ENCODE results near the gene COTL1.

COTL1 gene

DNA sequence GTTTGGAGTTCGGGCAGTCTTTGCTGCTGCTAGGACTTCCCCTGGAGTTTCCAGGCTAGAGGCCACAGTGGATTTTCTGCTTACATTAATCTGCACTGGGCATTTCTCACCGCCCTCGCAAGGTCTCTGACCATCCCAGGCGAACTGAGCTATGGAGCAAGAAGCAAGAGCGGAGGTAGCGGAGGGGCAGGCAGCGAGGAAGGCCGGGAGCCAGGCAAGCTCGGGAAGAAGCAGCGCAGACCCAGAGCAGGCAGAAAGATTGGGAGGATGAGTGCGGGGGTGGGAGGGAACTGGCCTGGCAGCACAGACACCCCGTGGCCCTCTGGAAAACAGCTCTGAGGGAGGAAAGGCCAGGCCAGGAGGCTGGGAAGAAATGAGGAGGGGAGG lies 3.8 kb downstream of the COTL1 start:
- DNase-seq (ENCODE audit: low read depth in 2 of 2): no peak

GRCh38 chr16:84613408-84614072 lies 4.3 kb downstream of the COTL1 start:
- DNase-seq (ENCODE audit: low read depth in 2 of 2): no peak

DNA sequence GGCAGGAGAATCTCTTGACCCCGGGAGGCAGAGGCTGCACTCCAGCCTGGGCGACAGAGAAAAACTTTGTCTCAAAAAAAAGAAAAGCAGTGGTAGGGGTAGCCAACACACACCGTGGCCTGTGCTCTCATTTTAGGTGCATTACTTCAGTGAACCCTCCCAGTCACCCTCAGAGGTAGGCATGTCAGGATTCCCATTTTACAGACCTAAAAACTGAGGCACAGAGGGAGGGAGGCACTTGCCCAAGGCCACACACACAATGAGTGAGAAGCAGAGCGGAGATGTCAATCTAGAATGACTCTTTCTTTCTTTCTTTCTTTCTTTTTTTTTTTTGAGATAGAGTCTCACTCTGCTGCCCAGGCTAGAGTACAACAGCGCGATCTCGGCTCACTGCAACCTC lies 5.2 kb downstream of the COTL1 start:
- no peak for DNase-seq (ENCODE audit: low read depth in 2 of 2)

DNA sequence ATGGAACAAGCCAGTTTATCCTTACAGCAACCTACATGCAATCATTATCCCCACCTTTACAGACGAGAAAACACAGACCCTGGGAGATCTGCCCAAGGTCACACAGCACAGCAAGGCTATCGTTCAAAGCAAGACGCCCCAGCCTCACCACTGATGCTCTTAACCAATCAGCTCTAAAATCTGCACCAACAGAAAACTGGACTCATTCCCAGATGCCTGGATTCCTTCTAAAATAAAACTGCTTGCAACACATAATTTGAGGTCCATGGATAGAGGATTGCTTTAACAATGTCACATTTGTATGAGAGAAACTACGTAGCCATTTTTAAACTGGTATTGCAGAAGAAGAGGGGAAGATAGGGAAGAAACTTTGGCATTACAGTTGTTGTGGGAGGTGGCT lies 6.8 kb downstream of the COTL1 start:
- DNase-seq (ENCODE audit: low read depth in 2 of 2): no peak

GRCh38 chr16:84610376-84610775 lies 7.5 kb downstream of the COTL1 start:
- no peak for DNase-seq (ENCODE audit: low read depth in 2 of 2)

GRCh38 chr16:84609563-84610177 lies 8.2 kb downstream of the COTL1 start:
- DNase-seq (ENCODE audit: low read depth in 2 of 2): no peak

GRCh38 chr16:84608282-84608681 lies 9.6 kb downstream of the COTL1 start:
- DNase-seq (ENCODE audit: low read depth in 2 of 2): no peak

- no peak for DNase-seq (ENCODE audit: low read depth in 2 of 2)
Observed at GRCh38 chr16:84607694-84608093, 10.2 kb downstream of the COTL1 start.

DNA sequence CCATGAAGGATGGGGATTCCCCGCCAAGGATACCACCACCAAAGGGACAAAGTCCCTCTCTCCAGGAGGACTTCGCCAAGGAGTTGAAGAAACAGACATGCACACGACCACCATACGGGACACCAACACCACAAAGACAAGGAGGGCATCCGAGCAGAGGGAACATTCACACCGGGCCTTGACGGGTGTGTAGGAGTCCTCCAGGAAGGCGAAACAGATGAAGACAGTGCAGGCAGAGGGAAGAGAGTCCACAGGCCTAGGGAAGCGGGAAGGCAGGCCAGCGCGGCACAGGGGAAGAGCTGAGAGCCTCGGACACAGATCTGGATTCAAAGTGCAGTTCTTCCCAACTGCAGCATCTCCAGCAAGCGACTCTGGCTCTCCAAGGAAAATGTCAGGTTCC lies 10.8 kb downstream of the COTL1 start:
- DNase-seq (ENCODE audit: low read depth in 2 of 2): no peak

DNA sequence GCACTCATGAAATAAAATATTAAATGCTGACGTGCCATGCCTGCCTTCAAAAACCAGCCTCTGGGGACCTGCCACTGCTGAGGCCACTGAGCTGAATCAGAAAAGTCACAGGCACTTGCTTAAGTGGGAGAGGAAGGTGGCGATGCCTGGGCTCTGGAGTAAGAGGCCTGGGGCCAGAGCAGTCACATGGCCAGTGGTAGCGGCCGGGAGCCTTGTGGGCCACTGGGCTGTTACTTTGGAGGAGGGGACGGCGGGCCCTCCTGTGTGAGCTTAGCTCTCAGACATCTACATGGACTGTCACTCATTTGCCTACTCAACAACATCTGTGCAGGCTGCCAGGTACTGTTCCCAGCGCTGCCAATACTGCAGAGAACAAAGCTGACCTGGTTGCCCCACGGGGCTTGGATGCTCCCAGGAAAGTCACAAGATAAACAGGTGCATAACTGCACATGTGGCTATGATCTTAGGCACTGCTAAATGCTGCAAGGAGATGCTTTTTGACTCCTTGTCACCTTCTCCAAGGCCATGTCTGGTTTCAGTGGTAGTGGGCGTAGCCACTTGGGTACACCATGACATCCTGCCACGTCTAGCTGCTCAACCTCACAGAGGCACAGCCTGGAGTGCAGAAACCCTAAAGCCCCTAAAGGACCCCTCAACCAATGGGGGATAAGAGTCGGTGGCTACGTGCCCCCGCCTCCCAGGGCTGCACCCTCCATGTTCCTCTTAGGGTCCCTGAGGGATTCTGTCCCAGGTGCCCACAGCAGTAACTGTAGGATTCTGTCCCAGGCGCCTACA lies 11.6 kb downstream of the COTL1 start:
- DNase-seq (ENCODE audit: low read depth in 2 of 2): no peak

DNA sequence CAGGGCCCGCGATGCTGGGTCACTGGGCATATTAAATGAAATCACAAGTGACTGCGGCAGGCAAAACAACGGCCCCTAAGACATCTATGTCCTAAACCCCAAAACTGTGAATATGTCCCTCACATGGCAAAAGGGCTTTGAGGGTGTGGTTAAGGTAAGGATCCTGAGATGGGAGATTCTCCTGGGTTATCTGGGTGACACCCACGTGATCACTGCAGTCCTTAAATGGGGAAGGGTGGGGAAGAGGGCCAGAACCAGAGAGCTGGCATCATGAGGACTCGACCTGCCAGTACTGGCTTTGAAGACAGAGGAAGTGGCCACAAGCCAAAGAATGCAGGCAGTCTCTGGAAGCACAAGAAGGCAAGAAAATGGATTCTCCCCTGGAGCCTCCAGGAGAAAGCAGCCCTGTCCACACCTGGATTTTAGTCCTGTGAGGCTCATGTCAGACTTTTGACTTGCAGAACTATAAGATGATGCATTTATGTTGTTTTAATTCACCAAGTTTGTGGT lies 12.5 kb downstream of the COTL1 start:
- DNase-seq (ENCODE audit: low read depth in 2 of 2): no peak

- DNase-seq (ENCODE audit: low read depth in 2 of 2): no peak
Observed at GRCh38 chr16:84604477-84605013, 13.3 kb downstream of the COTL1 start.

GRCh38 chr16:84603940-84604339 lies 13.9 kb downstream of the COTL1 start:
- no peak for DNase-seq (ENCODE audit: low read depth in 2 of 2)

GRCh38 chr16:84603140-84603816 lies 14.6 kb downstream of the COTL1 start:
- no peak for DNase-seq (ENCODE audit: low read depth in 2 of 2)

DNA sequence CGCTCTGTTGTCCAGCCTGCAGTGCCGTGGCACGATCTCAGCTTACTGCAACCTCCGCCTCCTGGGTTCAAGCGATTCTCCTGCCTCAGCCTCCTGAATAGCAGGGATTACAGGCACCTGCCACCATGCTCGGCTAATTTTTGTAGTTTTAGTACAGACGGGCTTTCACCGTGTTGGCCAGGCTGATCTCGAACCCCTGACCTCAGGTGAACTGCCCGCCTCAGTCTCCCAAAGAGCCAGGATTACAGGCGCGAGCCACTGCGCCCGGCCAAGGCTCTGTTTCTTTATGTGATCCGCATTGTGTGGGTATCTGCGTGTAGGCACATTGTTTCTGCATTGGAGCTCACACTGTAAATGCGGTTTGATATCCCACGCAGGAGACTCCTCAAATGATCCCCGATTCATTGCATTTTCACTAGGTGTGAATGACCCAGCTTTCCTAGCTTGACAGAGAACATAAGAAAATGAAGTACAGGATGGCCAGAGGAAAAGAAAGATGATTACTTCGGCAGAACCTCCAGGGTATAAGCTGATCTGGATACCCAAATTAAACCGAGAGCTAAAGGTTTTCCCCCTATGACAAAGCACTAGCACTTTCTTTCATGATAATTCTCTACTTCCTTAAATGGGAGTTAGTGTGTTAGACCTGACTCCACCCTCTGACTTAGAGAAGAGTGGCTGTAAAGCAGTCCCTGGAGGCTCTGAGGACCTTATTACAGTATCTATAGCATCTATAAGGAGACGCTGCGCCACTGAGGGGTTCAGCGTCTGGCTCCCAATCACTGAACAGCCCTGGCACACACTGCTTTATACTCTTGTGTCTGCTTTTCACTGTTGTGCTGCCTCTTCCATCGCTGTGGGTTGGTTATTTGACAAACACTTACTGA lies 17.3 kb downstream of the COTL1 start:
- no peak for DNase-seq (ENCODE audit: low read depth in 2 of 2)

- no peak for DNase-seq (ENCODE audit: low read depth in 2 of 2)
Observed at GRCh38 chr16:84599521-84600202, 18.2 kb downstream of the COTL1 start.

DNA sequence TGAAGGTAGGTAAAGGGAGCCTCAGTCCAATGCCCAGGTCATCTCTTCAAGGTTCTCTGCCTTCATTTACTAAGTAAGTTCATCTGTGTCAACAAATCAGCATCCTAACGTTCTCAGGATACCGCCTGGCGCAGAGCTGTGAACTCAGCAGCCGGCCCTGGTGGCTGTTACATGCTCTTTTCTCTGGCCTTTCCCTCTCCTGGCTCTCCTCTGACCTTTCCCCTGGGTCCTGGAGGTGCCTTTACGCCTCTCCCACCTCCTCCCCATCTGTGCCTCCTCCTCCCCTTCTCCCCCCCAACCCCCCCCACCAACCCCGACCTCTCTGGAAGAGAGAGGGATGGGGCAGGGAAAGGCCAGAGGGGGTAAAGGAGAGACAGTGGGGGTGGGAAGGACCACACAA lies 19.5 kb downstream of the COTL1 start:
- DNase-seq (ENCODE audit: low read depth in 2 of 2): no peak

GRCh38 chr16:84597931-84598351 lies 19.9 kb downstream of the COTL1 start:
- no peak for DNase-seq (ENCODE audit: low read depth in 2 of 2)

DNA sequence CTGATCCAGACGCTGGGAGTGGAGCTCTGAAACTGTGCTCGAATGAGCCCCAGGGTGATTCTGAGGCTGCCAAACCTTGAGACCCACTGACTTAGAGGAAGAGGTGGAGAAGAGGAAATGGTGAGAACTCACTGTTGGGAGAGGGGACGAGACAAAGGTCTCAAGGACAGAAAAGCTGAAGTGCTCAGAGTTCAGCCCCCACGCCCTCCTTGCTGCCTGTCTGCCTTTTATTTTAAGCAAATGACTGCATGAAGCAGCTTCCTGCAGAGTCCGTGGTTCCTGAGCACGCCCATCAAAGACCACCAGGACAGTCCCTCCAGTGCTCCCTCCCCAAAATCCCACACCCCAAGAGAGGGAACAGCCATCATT lies 20.4 kb downstream of the COTL1 start:
- DNase-seq (ENCODE audit: low read depth in 2 of 2): no peak

DNA sequence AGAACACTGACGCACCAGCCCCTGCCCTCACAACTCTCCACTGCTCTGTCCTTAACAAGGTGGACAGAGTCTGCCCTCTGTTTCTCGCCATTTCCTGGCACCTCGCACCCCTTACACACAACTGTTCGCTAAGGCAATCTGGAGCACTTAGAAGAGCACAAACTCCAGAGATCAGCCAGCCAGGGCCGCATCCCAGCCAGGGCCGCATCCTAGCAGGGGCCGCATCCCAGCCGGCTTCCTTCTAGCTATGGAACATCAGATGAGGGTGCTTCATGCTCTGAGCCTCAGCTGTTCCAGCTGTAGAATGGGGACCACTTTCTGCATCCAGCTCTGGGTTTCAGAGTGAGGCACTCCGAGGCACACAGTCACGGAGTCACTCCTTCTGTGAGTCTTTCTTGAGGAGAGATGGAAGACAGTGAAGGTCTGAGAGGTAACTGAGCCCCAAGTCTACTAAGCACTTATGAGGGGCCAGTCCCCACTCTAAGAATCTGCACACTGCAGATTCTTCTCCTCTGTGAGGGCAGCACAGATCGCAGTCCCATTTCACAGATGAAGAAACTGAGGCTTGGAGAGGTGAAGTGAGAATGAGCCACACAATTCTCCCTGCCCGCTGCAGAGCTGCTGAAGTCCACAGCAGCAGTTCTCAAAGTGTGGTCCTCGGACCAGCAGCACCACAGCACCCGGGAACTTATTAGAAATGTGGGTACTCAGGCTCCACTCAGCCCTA lies 20.9 kb downstream of the COTL1 start:
- DNase-seq (ENCODE audit: low read depth in 2 of 2): no peak

Measured in stimulated activated CD8-positive, alpha-beta memory T cell treated with anti-CD3 and anti-CD28 coated beads, Interleukin-7, amount 100 ng/mL, for 1 hour (primary cell).